Right kidney (tissue), 9 donors: Measurements from ENCODE around the gene OSCP1.
A peak's percentile ranks its signal among the peaks of the same experiment; 100 is the strongest.
"Not testable (repeated sequence)": the region's sequence is repeated elsewhere in the genome, so short reads cannot be mapped to it uniquely, and the experiment has no call there.

Source experiments
- DNase-seq: peaks from one replicate; pipeline ENCODE4 v3.0.0-alpha.2; 2016
- long read RNA-seq, 8 donors: transcript quantifications; one replicate each; lab custom pipeline, GENCODE V29; 2026

The OSCP1 gene, protein sequence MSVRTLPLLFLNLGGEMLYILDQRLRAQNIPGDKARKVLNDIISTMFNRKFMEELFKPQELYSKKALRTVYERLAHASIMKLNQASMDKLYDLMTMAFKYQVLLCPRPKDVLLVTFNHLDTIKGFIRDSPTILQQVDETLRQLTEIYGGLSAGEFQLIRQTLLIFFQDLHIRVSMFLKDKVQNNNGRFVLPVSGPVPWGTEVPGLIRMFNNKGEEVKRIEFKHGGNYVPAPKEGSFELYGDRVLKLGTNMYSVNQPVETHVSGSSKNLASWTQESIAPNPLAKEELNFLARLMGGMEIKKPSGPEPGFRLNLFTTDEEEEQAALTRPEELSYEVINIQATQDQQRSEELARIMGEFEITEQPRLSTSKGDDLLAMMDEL
- long read RNA-seq, donor 1, transcript OSCP1-201 (10 exons, 1,455 nt), result major isoform, 10 of 12 reads
- long read RNA-seq, donor 1, partial matches to known transcripts, result 0 of 12 reads
- long read RNA-seq, donor 1, other reads (novel, unspliced or antisense), result 0 of 12 reads
- long read RNA-seq, donor 2, partial matches to known transcripts, result 0 of 3 reads
- long read RNA-seq, donor 2, other reads (novel, unspliced or antisense), result 0 of 3 reads
- long read RNA-seq, donor 3, transcript OSCP1-201 (10 exons, 1,455 nt), result major isoform, 5 of 5 reads
- long read RNA-seq, donor 3, partial matches to known transcripts, result 0 of 5 reads
- long read RNA-seq, donor 3, other reads (novel, unspliced or antisense), result 0 of 5 reads
- long read RNA-seq, donor 4, partial matches to known transcripts, result 0 of 6 reads
- long read RNA-seq, donor 4, other reads (novel, unspliced or antisense), result 0 of 6 reads
- long read RNA-seq, donor 5, transcript OSCP1-201 (10 exons, 1,455 nt), result major isoform, 5 of 8 reads
- long read RNA-seq, donor 5, partial matches to known transcripts, result 0 of 8 reads
- long read RNA-seq, donor 5, other reads (novel, unspliced or antisense), result 0 of 8 reads
- long read RNA-seq, donor 6, partial matches to known transcripts, result 0 of 3 reads
- long read RNA-seq, donor 6, other reads (novel, unspliced or antisense), result 0 of 3 reads
- long read RNA-seq, donor 7, partial matches to known transcripts, result 0 of 6 reads
- long read RNA-seq, donor 7, other reads (novel, unspliced or antisense), result 0 of 6 reads
- long read RNA-seq, donor 8, transcript OSCP1-201 (10 exons, 1,455 nt), result major isoform, 6 of 8 reads
- long read RNA-seq, donor 8, partial matches to known transcripts, result 0 of 8 reads
- long read RNA-seq, donor 8, other reads (novel, unspliced or antisense), result 0 of 8 reads

DNA sequence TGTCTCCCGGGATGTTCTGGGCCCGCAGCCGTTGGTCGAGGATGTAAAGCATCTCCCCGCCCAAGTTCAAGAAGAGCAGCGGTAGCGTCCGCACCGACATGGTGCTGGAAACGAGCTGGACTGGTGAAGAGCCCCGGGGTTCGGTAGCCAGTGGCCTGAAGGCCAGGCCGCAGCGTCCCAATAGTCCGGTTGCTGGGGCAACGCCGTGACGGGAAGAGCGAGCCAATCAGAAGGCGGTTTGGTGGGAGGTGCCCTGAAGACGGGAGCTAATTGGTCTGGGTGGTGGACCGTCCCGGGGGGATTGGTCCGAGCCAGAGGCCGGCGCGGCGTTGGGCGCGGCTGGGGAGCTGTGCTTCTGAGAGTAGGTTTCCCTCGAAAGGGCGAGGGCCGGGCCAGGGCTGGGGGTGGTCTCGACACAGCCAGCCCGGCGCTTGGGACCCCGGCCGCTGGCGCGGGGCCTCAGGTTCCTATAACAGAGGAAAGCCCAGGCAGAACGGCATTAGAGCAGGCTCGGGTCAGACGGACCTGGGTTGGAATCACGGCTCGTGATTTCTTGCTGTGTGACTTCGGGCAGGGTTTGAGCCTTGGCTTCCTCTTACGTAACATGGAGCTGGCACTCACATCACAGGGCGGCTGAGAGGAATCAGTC lies at the start of gene OSCP1:
OSCP1 (minus strand) TSS at position 182 of the 649 bp plus-strand sequence; CDS start at position 100, 82 bp downstream.
- peak; percentile 97 for DNase-seq

DNA sequence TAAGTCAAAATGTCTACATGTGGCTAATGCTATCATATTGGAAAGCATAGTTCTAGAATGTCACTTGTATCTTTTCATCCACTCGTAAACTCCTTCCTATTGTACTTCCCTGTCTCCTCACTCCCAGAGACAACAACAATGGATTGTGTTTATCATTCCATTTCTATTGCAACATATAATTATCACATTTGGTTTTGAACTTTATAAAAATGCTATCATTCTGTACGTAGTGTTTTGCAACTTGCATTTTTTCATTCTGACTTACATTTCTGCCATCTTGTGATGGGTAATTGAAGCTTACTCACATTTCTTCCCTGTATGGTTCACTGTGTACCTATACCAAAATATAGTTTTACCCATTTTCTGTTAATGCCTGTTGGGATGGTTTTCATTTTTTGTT lies 47.0 kb upstream of the OSCP1 start:
- DNase-seq, result no peak

DNA sequence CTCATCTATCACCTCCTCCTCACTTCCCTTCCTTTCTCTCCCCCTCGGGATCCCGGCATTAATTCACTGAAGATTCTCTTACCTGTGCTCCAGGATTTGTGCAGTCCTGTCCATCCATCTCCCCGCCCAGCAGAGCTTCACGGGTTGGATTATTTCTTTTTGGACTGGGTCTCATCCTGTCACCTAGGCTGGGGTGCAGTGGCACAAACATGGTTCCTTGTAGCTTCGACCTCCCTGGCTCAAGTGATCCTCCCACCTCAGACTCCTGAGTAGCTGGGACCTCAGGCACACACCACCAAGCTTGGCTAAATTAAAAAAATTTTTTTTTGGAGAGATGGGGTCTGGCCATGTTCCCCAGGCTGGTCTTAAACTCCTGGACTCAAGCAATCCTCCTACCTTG lies 44.7 kb upstream of the OSCP1 start:
- no peak for DNase-seq

DNA sequence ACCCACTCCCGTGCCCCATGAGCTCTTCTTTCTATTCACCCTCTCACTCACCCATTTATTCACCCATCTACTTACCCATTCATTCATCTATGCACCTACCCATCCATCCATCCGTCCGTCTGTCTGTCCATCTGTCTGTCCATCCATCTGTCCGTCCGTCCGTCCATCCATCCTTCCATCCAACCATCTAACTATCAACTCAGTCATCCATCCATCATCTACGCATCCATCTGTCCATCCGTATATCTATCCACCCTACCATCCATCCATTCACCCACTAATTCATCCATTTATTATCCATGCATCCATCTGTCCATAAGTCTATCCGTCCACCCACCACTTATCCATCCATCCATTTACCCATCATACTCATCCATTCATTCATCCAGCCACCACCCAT lies 43.3 kb upstream of the OSCP1 start:
- DNase-seq, result no peak

DNA sequence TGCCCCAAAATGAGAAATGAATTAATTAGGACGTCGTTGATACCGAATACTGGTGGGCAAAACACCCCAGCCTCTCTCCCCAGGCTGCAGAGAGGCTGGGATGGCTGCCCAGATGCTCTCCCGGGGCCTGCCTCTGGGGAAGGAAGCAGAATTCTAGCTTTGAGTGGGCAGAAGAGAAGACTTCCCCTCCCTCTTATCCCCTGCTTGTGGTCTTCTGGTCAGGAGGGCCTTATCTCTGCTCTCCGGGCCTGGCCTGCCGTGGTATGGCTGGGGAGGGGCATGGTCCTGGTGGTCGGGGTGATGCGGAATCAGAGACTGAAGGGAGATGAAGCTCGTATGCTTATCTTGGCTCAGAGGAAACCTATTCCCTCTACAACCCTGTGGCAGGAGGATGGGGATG lies 42.2 kb upstream of the OSCP1 start:
- no peak for DNase-seq

DNA sequence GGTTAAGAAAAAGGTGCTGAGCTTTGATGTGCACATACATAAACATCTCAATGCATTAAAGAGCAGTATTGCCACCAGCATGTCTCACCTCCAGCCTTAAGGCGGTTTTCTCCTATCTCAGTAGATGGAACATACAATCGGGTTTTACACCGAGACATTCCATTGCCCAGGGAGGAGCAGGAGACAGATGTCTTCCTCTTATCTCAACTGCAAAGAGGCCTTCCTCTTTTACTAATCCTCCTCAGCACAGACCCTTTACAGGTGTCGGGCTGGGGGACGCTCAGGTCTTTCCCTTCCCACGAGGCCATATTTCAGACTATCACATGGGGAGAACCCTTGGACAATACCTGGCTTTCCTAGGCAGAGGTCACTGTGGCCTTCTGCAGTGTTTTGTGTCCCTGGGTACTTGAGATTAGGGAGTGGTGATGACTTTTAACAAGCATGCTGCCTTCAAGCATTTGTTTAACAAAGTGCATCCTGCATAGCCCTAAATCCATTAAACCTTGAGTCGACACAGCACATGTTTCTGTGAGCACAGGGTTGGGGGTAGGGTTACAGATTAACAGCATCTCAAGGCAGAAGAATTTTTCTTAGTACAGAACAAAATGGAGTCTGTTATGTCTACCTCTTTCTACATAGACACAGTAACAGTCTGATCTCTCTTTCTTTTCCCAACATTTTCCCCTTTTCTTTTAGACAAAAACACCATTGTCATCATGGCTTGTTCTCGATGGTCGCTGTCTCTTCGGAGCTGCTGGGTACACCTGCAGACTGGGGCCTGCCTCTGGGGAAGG lies 39.2 kb upstream of the OSCP1 start:
- DNase-seq, result not testable (repeated sequence)

DNA sequence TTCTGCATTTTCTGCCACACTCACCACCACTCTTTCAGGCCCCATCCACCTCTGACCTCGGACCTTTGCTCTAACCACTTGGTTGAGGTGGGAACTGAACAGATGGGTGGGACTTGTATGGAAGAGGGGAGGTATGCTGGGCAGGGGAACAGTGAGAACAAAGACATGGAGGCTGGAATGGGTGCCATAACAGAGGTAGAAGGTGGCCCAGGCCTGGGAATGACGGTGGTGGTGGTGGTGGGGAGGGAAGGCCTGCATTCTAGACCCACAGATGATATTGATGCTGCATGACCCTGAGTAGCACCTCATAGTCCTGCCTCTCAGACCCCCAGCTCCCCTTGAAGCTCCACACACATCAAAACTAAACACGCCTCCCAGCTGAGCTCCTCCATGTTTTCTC lies 37.7 kb upstream of the OSCP1 start:
- no peak for DNase-seq

DNA sequence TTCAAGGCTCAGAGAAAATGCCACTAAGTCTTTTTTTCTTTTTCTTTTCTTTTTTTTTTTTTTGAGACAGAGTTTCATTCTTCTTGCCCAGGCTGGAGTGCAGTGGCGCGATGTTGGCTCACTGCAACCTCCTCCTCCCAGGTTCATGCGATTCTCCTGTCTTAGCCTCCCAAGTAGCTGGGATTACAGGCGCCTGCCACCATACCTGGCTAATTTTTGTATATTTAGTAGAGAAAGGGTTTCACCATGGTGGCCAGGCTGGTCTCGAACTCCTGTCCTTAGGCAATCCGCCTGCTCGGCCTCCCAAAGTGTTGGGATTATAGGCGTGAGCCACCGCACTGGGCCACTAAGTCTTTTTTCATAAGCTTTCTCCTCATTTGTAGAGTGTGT lies 37.1 kb upstream of the OSCP1 start:
- not testable (repeated sequence) for DNase-seq

DNA sequence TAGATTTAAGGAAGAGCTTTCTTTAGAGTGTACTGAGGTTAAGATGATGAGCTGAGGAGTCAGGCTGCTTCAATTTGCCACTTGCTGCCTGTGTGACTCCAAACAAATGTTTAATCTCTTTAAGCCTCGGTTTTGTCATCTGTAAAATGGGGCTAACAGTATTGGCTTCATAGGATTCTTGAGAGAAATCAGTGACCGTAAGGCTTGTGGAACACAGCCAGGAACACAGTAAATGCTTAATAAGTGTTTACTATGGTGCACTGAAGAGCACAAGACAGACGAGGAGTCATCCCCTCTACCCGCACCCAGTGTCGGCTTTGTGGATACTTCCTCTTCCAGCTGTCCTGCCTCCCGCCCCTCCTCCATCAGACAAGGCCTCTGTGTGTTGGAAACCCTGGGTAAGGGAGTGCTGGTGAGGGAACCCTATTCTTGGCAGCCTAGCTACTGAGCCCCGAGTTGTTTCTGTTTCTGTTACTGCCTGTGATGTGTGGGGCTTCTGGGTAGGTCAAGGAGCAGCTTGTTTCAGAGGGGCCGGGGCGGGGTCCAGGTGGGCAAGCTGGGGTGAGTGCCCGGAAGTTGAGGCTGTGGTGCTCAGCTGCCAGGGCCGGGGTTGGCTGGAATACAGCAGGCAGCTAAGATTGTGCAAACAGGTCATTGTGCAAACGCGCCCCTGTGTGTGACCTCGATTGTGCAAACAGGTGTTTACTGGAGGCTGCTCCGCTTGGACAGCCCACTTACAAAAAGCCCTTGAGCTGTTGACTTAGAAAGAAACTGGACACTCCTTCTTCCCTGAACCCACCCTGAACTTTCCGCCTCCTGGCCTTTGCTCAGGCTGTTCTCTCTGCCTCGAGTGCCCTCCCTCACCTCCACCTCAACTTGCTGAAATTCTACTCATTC lies 36.4 kb upstream of the OSCP1 start:
- no peak for DNase-seq

DNA sequence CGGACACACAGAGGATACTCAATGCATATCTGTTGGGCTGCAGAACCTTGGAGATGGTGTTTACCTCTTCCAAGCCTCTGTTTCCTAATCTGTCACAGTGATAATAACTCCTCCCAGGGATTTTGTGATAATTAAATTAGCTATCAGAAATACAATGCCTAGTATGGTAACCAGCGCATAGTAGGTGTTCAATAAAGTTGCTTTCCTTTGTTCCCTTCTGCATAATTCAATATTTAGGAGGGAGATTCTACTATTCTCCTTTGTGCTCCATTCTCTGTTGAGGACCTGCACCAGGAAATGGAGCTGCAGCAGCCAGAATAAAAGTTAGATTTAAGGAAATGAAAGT lies 35.8 kb upstream of the OSCP1 start:
- no peak for DNase-seq

DNA sequence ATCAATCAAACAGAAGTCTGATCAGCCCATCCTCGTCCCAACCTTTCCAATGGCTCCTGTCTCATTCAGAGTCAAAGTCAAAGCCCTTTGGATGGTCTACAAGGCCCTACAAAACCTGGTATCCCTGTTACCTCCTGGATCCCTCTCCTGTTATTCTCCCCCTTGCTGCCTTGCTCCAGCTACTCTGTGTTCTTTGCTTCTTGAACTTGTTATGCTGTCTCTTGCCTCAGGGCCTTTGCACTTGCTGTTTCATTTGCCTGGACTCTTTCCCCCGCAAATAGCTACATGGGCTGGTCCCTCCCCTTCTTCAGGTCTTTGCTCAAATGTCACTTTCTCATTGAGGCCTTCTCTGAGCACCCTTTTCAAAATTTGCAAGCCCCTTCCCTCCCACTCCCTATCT lies 33.8 kb upstream of the OSCP1 start:
- no peak for DNase-seq

DNA sequence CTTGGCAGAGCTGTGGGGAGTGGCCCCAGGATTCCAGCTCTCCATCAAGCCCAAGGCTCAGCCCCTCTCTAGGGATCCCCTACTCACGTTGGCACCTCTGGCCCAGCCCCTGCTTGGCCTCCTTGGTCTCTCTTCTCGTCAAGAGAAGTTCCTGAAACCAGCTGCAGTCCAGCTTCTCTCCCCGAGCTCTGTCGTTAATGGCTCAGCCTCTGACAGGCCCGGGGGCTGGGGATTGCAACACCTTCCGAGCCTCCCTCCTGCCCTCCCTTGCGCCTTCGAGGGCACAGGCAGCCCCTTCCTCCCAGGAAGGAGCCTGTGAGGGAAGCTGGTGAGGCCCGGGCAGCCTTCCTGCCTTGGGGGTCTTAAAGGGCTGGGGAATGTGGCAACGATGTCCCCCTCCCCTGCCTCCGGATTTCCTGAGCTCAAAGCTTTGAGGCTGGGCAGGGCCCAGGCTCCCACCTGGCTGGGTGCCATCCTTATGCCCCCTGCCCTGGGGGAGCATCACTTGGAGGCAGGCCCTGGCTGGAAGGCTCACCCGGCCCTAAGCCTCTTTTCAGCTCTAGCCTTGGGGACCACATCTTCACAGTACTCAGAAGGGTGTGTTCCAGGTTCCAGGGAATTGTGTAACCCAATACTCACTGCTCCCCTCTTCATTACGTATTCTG lies 32.6 kb upstream of the OSCP1 start, which contains the start of gene CSF3R:
CSF3R (minus strand) TSS at position 190 of the 665 bp plus-strand sequence. CDS start 3,417 bp downstream, outside the sequence.
- no peak for DNase-seq

DNA sequence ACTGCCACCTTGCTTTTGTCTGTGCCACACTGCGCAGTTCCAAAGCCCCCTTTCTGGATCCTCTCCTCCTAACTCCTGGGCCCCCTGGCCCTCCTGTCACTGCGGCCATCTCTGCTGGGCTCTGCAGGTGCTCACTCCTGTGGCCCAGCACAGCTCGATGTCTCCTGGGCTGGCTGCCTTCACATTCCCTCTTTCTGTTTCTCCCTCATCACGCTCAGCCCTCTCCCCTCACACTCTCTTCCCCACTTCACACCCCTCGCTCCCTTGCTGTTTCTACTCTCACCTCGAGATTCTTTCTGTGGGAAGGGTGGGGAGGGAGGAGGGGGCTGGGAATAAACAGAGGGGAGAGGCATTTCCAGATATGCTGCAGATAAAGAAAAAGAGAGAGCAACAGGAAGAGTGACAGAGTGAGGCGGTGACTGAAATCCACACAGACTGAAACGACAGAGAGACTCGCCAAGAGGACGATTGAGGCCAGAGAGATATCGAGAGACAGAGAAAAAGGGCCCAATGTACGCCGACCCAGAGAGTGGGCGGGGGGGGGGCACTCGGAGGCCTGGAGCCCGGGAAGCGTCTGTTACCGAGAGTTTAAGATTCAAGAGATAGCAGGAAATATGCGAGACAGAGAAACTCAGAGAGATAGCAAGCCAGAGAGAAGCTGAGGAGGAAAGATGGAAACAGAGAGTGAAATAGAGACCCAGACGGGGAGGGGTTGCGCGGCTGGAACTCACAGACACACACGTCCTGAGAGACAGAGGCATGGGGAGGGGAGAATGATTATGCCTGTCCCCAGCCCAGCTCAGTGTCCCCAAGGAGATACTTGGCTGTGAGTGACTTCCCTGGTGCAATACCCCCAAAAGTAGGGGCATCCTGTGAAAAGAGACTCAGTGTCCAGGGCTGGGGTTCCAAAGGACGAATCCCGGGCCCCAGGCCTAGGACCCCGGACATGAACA lies 31.8 kb upstream of the OSCP1 start:
- DNase-seq, result no peak

DNA sequence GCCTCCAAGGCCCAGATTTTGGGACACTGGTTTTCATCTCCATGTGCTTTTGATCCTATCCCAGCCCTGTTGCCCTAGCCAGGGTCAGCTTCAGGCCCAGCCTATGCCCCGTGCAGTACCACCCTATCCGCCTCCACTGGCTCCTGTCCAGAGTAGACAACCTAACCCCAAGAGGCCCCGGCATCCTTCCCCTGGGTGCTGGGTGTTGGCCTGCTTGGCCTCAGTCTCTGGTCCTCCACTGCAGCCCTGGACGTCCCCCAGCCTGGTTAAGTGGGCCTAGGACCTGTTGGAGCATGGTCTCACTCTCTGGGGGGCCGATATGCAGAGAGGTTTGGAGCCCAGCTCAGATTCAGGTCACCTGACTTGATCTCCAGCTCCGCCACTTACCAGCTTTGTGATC lies 30.8 kb upstream of the OSCP1 start:
- DNase-seq, result no peak

DNA sequence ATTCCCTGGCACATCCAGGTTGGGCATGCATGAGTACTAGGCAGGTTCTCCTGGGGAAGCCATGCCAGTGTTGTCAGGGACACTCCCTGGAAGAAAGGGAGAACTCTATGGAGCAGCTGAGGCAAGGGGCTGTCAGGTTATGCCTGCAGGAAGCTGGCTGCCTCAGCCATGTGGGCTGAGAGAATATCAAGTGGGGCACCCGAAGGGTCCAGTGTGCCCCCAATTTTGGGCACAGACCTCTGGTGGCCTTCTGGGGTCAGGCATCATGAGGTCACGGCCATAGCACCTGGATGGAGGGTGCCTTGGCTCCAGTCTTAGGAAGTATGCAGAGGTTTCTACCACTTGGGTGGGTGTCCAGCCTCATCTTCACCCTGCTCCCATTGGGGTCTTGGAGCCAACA lies 29.9 kb upstream of the OSCP1 start:
- no peak for DNase-seq

DNA sequence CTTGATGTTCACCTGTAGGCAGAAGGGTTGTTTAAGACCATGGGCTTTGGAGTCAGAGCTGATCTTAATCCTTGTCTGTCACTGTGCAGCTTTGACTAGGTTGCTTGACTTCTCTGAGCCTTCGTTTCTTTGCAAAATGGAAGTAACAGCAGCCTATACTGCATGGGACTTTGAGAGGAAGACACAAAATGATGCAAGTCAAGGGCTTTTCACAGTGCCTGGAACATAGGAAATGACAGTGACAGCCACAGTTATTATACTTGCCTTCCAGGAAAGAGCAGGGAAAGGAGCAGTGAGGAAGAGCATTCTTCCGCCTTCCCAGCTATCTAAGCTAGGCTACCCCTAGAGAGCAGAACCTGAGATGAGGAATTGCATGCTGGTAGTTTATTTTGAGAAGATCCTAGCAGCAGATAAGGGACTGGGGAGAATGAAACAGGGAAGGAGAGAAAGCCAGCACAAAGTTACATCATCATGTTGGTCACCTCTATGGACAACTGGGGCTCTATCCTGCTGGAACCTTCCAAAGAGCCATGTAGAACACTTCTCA lies 29.3 kb upstream of the OSCP1 start:
- no peak for DNase-seq

DNA sequence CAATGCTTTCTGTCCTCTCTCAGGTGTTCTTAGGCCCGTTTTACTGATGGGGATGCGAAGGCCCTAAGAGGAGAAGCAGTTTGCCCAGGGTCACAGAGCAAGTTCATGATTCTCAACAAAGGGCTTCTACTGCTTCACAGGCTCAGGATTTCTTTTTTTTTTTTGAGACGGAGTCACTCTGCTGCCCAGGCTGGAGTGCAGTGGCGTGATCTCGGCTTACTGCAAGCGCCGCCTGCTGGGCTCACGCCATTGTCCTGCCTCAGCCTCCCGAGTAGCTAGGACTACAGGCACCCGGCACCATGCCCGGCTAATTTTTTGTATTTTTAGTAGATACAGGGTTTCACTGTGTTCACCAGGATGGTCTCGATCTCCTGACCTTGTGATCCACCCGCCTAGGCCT lies 27.4 kb upstream of the OSCP1 start:
- DNase-seq, result not testable (repeated sequence)

DNA sequence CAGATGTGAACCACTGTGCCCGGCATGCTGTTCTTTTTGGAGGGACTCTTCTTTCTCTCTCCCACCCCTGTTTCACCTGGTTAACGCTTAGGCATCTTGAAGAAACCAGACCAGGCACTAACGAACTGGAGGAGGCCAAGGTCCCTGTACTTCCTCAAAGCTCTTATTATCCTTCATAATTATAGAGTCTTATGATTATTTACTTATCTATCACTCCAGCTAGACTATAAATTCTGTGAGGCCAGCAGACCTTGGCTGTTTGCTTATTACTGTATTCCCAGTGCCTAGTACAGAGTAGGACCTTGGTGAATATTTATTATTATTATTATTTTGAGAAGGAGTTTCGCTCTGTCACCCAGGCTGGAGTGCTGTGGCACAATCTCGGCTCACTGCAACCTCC lies 26.7 kb upstream of the OSCP1 start:
- no peak for DNase-seq
